Liver (tissue), 3 donors: Measurements from ENCODE around the gene ASS1.

Experiments
- EGR1 ChIP-seq, 2 donors: IDR thresholded peaks; 2 replicates each; pipeline ENCODE4 v1.6.1; 2016 to 2018; ENCODE audit warnings: antibody characterized with exemption in 2 of 2, low read depth in 2 of 2
- FOXA1 ChIP-seq: IDR thresholded peaks from 2 replicates; pipeline ENCODE4 v1.6.1; 2016; ENCODE audit warnings: antibody characterized with exemption
- JUND ChIP-seq, 2 donors: IDR thresholded peaks; 2 replicates each; pipeline ENCODE4 v1.6.1; 2016; ENCODE audit warnings: antibody characterized with exemption in 2 of 2
- MAX ChIP-seq: IDR thresholded peaks from 2 replicates; pipeline ENCODE4 v1.6.1; 2016; ENCODE audit warnings: antibody characterized with exemption
- RAD21 ChIP-seq, 2 donors: IDR thresholded peaks; 2 replicates each; pipeline ENCODE4 v1.6.1; 2016; ENCODE audit warnings: antibody characterized with exemption in 2 of 2, mild to moderate bottlenecking in 2 of 2
- REST ChIP-seq: IDR thresholded peaks from 2 replicates; pipeline ENCODE4 v1.6.1; 2016; ENCODE audit warnings: antibody characterized with exemption, mild to moderate bottlenecking
- RXRA ChIP-seq, 2 donors: IDR thresholded peaks; 2 replicates each; pipeline ENCODE4 v1.6.1; 2017 to 2018; ENCODE audit warnings: antibody characterized with exemption in 2 of 2, mild to moderate bottlenecking in 1 of 2
- TAF1 ChIP-seq: conservative IDR thresholded peaks from 2 replicates; pipeline ENCODE4 v1.6.1; 2016; ENCODE audit warnings: antibody characterized with exemption, mild to moderate bottlenecking
- YY1 ChIP-seq: IDR thresholded peaks from 2 replicates; pipeline ENCODE4 v1.6.1; 2016; ENCODE audit warnings: antibody characterized with exemption, mild to moderate bottlenecking
- TF ChIP-seq, protein P1 (sequence below): fragments of 150-350 bp; IDR thresholded peaks from 2 replicates; pipeline ENCODE4 v1.5.1; 2017; ENCODE audit warnings: improper control_type of control experiment, low read depth, low read length; ENCODE audit not compliant: missing input control
- TF ChIP-seq, protein P2 (sequence below): IDR thresholded peaks from 2 replicates; pipeline ENCODE4 v1.6.1; 2016; ENCODE audit warnings: antibody characterized with exemption
- TF ChIP-seq, protein P3 (sequence below): IDR thresholded peaks from 2 replicates; pipeline ENCODE4 v1.6.1; 2016; ENCODE audit warnings: antibody characterized with exemption
- donor health status: healthy.
- donor health status: healthy.

DNA sequence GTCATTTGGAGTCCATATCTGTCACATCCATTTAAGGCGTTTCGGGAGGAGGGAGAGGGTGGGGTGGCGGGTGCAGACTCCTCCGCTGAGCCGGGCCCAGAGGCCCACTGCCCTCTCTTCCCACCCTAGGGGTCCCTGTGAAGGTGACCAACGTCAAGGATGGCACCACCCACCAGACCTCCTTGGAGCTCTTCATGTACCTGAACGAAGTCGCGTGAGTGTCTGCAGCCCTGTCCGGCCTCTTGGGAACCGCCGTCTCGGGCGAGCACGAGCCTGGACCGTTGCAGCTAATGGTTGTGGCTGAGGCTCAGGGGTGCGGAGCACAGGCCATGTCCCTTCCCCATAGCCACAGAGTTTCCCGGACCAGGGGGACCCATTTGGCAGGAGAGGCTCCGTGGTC is 34.8 kb downstream of the ASS1 start:
- TF ChIP-seq, protein P1, sequence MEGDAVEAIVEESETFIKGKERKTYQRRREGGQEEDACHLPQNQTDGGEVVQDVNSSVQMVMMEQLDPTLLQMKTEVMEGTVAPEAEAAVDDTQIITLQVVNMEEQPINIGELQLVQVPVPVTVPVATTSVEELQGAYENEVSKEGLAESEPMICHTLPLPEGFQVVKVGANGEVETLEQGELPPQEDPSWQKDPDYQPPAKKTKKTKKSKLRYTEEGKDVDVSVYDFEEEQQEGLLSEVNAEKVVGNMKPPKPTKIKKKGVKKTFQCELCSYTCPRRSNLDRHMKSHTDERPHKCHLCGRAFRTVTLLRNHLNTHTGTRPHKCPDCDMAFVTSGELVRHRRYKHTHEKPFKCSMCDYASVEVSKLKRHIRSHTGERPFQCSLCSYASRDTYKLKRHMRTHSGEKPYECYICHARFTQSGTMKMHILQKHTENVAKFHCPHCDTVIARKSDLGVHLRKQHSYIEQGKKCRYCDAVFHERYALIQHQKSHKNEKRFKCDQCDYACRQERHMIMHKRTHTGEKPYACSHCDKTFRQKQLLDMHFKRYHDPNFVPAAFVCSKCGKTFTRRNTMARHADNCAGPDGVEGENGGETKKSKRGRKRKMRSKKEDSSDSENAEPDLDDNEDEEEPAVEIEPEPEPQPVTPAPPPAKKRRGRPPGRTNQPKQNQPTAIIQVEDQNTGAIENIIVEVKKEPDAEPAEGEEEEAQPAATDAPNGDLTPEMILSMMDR, result no peak
- TF ChIP-seq MAX (no peak), RXRA (IDR thresholded peaks at IDR 0.05) (no peak), TAF1 (no peak), REST (no peak), JUND (IDR thresholded peaks at IDR 0.05) (no peak), EGR1 (IDR thresholded peaks at IDR 0.05; ENCODE audit: low read depth in 2 of 2) (no peak), RAD21 (IDR thresholded peaks at IDR 0.05) (no peak), FOXA1 (no peak), YY1 (no peak)
- TF ChIP-seq, protein P2, sequence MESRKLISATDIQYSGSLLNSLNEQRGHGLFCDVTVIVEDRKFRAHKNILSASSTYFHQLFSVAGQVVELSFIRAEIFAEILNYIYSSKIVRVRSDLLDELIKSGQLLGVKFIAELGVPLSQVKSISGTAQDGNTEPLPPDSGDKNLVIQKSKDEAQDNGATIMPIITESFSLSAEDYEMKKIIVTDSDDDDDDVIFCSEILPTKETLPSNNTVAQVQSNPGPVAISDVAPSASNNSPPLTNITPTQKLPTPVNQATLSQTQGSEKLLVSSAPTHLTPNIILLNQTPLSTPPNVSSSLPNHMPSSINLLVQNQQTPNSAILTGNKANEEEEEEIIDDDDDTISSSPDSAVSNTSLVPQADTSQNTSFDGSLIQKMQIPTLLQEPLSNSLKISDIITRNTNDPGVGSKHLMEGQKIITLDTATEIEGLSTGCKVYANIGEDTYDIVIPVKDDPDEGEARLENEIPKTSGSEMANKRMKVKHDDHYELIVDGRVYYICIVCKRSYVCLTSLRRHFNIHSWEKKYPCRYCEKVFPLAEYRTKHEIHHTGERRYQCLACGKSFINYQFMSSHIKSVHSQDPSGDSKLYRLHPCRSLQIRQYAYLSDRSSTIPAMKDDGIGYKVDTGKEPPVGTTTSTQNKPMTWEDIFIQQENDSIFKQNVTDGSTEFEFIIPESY, result no peak
- TF ChIP-seq, protein P3, sequence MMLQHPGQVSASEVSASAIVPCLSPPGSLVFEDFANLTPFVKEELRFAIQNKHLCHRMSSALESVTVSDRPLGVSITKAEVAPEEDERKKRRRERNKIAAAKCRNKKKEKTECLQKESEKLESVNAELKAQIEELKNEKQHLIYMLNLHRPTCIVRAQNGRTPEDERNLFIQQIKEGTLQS, result no peak
